Astrocyte (in vitro differentiated cells and primary cell): ENCODE results near the gene PIERCE2.

Experiments
- EZH2 ChIP-seq: IDR thresholded peaks from 2 replicates; pipeline ENCODE4 v1.6.1; 2012; ENCODE audit warnings: mild to moderate bottlenecking, low read length, inconsistent platforms; ENCODE audit not compliant: insufficient read depth
- TF ChIP-seq, protein P1 (sequence below): IDR thresholded peaks from 2 replicates; pipeline ENCODE4 v1.5.1; 2011; ENCODE audit warnings: low read depth, mild to moderate bottlenecking, inconsistent platforms, low read length, moderate library complexity; ENCODE audit not compliant: insufficient read depth

DNA sequence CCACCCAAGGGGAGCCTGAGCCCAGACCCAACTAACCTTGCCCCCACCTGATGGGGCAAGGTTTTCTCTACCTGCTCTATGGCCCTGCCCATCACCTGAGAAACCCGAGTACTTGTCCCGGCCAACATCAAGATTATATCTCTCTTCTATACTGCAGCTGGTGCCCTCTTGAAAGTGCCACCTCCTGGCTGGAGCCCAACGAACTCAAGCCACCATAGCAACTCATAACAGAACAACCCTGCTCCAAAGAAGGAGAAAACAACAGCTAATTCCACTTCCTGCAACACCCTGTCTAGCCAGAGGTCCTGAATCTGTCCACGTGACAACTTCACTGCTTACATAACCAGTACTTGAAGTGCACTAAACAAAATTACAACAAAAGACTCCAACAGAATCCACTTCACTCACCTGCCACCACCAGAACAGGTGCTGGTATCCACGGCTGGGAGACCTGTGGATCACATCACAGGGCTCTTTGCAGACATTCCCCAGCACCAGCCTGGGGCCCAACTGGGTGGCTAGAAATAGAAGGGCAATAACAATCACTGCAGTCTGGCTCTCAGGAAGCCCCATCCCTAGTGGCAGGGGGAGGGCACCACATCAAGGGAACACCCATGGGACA is 49.2 kb downstream of the PIERCE2 start:
- TF ChIP-seq, protein P1, sequence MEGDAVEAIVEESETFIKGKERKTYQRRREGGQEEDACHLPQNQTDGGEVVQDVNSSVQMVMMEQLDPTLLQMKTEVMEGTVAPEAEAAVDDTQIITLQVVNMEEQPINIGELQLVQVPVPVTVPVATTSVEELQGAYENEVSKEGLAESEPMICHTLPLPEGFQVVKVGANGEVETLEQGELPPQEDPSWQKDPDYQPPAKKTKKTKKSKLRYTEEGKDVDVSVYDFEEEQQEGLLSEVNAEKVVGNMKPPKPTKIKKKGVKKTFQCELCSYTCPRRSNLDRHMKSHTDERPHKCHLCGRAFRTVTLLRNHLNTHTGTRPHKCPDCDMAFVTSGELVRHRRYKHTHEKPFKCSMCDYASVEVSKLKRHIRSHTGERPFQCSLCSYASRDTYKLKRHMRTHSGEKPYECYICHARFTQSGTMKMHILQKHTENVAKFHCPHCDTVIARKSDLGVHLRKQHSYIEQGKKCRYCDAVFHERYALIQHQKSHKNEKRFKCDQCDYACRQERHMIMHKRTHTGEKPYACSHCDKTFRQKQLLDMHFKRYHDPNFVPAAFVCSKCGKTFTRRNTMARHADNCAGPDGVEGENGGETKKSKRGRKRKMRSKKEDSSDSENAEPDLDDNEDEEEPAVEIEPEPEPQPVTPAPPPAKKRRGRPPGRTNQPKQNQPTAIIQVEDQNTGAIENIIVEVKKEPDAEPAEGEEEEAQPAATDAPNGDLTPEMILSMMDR, result no peak
- TF ChIP-seq EZH2, result no peak
